ENCODE data around the gene CDC27. TPM values are rescaled to one million over a fixed set of nuclear protein-coding genes. Genes with fewer than 3 reads are reported as not detected.

The CDC27 gene
- polyA plus RNA-seq, 1 donor from 2014 or later, result 50.1 TPM

- Histone ChIP-seq H3K4me3 (ENCODE audit: low read length) (no peak within 1 kb of the TSS), H3K36me3 (ENCODE audit: insufficient read depth, low read length) (no peaks in the 10 kb centered on the region), H3F3A (ENCODE audit: insufficient read depth, low read length, poor library complexity, severe bottlenecking) (no peaks in the 10 kb centered on the region), H3K27me3 (ENCODE audit: insufficient read depth, low read depth, low read length) (no peaks in the 10 kb centered on the region), H3K79me2 (replicated peaks; ENCODE audit: insufficient read depth, low read length) (no peaks in the 10 kb centered on the region), H3K9me3 (ENCODE audit: low read length) (no peaks in the 10 kb centered on the region), H4K20me1 (ENCODE audit: insufficient read depth) (no peaks in the 10 kb centered on the region), H2AFZ (ENCODE audit: low read depth, low read length) (no peak within 1 kb of the TSS), H3K9me2 (ENCODE audit: insufficient read depth, low read length) (no peaks in the 10 kb centered on the region), H3K27ac (ENCODE audit: low read length) (no peak within 1 kb of the TSS), H3K4me2 (ENCODE audit: low read length) (no peak within 1 kb of the TSS), H3K9ac (ENCODE audit: low read length) (no peak within 1 kb of the TSS)
- TF ChIP-seq RAD21 (conservative IDR thresholded peaks at IDR 0.05), result no peak
- no peak for TF ChIP-seq CTCF (IDR thresholded peaks at IDR 0.05; ENCODE audit: poor library complexity, severe bottlenecking)
- TF ChIP-seq MXI1 (conservative IDR thresholded peaks at IDR 0.05; ENCODE audit: poor library complexity, severe bottlenecking), result no peak
- no peak for TF ChIP-seq POLR2AphosphoS5 (IDR thresholded peaks at IDR 0.05)
- TF ChIP-seq SMC3 (conservative IDR thresholded peaks at IDR 0.05; ENCODE audit: poor library complexity), result no peak
- TF ChIP-seq TAF1 (IDR thresholded peaks at IDR 0.05; ENCODE audit: low read depth), result no peak
- no peak for TF ChIP-seq EZH2 (IDR thresholded peaks at IDR 0.05; ENCODE audit: borderline replicate concordance, insufficient read depth, low read length, poor library complexity, severe bottlenecking)
- TF ChIP-seq, protein P1, sequence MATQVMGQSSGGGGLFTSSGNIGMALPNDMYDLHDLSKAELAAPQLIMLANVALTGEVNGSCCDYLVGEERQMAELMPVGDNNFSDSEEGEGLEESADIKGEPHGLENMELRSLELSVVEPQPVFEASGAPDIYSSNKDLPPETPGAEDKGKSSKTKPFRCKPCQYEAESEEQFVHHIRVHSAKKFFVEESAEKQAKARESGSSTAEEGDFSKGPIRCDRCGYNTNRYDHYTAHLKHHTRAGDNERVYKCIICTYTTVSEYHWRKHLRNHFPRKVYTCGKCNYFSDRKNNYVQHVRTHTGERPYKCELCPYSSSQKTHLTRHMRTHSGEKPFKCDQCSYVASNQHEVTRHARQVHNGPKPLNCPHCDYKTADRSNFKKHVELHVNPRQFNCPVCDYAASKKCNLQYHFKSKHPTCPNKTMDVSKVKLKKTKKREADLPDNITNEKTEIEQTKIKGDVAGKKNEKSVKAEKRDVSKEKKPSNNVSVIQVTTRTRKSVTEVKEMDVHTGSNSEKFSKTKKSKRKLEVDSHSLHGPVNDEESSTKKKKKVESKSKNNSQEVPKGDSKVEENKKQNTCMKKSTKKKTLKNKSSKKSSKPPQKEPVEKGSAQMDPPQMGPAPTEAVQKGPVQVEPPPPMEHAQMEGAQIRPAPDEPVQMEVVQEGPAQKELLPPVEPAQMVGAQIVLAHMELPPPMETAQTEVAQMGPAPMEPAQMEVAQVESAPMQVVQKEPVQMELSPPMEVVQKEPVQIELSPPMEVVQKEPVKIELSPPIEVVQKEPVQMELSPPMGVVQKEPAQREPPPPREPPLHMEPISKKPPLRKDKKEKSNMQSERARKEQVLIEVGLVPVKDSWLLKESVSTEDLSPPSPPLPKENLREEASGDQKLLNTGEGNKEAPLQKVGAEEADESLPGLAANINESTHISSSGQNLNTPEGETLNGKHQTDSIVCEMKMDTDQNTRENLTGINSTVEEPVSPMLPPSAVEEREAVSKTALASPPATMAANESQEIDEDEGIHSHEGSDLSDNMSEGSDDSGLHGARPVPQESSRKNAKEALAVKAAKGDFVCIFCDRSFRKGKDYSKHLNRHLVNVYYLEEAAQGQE (IDR thresholded peaks at IDR 0.05; ENCODE audit: borderline replicate concordance), result no peak
- no peak for TF ChIP-seq EP300 (conservative IDR thresholded peaks at IDR 0.05; ENCODE audit: poor library complexity, severe bottlenecking)
These were observed 19.8 kb upstream of the CDC27 start, which contains the start of gene MYL4 for GRCh38 chr17:47208744-47209488. Gene MYL4 (plus strand): TSS chr17:47209348. CDS start chr17:47209423, 75 bp downstream.

GRCh38 chr17:47207143-47208067 is 18.3 kb upstream of the CDC27 start:
- TF ChIP-seq EZH2 (IDR thresholded peaks at IDR 0.05; ENCODE audit: borderline replicate concordance, insufficient read depth, low read length, poor library complexity, severe bottlenecking) (no peak), MXI1 (conservative IDR thresholded peaks at IDR 0.05; ENCODE audit: poor library complexity, severe bottlenecking) (no peak), RAD21 (conservative IDR thresholded peaks at IDR 0.05) (no peak), EP300 (conservative IDR thresholded peaks at IDR 0.05; ENCODE audit: poor library complexity, severe bottlenecking) (no peak), POLR2AphosphoS5 (IDR thresholded peaks at IDR 0.05) (no peak), TAF1 (IDR thresholded peaks at IDR 0.05; ENCODE audit: low read depth) (no peak), CTCF (IDR thresholded peaks at IDR 0.05; ENCODE audit: poor library complexity, severe bottlenecking) (no peak), SMC3 (conservative IDR thresholded peaks at IDR 0.05; ENCODE audit: poor library complexity) (no peak)
- TF ChIP-seq, protein P1 (IDR thresholded peaks at IDR 0.05; ENCODE audit: borderline replicate concordance), result no peak
- Histone ChIP-seq H3K36me3 (ENCODE audit: insufficient read depth, low read length) (no peaks in the 10 kb centered on the region), H3K79me2 (replicated peaks; ENCODE audit: insufficient read depth, low read length) (no peaks in the 10 kb centered on the region), H3K4me3 (ENCODE audit: low read length) (no peak overlapping the region), H3K27me3 (ENCODE audit: insufficient read depth, low read depth, low read length) (no peaks in the 10 kb centered on the region), H2AFZ (ENCODE audit: low read depth, low read length) (no peak overlapping the region), H3K27ac (ENCODE audit: low read length) (no peak overlapping the region), H3K4me2 (ENCODE audit: low read length) (no peak overlapping the region), H3K9ac (ENCODE audit: low read length) (no peak overlapping the region), H3K9me2 (ENCODE audit: insufficient read depth, low read length) (no peaks in the 10 kb centered on the region), H3K9me3 (ENCODE audit: low read length) (no peaks in the 10 kb centered on the region), H4K20me1 (ENCODE audit: insufficient read depth) (no peaks in the 10 kb centered on the region), H3F3A (ENCODE audit: insufficient read depth, low read length, poor library complexity, severe bottlenecking) (no peaks in the 10 kb centered on the region)

All from neural cell (in vitro differentiated cells).